D721Med (cell line): ENCODE measurements around the gene PLCZ1.
"Not testable (repeated sequence)": the region's sequence is repeated elsewhere in the genome, so short reads cannot be mapped to it uniquely, and the experiment has no call there.

Source experiments
- DNase-seq: peaks from one replicate; pipeline ENCODE4 v3.0.0; 2011; ENCODE audit warnings: low spot score; ENCODE audit not compliant: insufficient read length
- FAIRE-seq: peaks from 2 replicates; lab custom pipeline; 2011; peaks lifted over from hg19 to GRCh38; lab: Jason Lieb, UNC
- TF ChIP-seq, protein P1 (sequence below): IDR thresholded peaks from 2 replicates; pipeline ENCODE4 v1.5.1; 2012; ENCODE audit warnings: mild to moderate bottlenecking, control low read depth; ENCODE audit not compliant: insufficient read depth; ENCODE audit errors: missing control alignments

Gene PLCZ1, protein sequence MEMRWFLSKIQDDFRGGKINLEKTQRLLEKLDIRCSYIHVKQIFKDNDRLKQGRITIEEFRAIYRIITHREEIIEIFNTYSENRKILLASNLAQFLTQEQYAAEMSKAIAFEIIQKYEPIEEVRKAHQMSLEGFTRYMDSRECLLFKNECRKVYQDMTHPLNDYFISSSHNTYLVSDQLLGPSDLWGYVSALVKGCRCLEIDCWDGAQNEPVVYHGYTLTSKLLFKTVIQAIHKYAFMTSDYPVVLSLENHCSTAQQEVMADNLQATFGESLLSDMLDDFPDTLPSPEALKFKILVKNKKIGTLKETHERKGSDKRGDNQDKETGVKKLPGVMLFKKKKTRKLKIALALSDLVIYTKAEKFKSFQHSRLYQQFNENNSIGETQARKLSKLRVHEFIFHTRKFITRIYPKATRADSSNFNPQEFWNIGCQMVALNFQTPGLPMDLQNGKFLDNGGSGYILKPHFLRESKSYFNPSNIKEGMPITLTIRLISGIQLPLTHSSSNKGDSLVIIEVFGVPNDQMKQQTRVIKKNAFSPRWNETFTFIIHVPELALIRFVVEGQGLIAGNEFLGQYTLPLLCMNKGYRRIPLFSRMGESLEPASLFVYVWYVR

DNA sequence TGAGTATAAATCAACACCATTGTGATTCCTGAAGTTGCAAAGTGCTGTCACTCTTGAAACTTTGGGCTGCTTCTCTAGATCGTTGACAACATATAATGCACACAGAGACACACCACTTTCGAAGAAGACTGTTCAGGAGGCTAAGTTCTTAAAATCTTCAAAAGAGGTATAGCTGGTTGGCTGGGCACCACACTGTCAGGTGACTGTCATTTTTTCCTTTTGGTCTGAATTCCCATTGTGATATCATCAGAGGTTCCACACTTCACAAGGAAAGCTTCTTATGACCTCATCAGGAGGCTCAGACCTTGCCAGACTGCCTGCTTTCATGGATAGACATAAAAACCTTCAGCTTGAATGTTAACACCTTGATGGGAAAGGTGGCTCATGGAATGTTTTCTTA lies at the start of gene PLCZ1, which contains the start of gene CAPZA3:
TSS of gene PLCZ1 (minus strand) at position 194 of the 400 bp plus-strand sequence. CDS start 641 bp downstream, outside the sequence.
TSS of gene CAPZA3 (plus strand) at position 301 of the 400 bp plus-strand sequence. CDS start 150 bp downstream, outside the sequence.
- DNase-seq (no peak), FAIRE-seq (no peak)
- TF ChIP-seq, protein P1, sequence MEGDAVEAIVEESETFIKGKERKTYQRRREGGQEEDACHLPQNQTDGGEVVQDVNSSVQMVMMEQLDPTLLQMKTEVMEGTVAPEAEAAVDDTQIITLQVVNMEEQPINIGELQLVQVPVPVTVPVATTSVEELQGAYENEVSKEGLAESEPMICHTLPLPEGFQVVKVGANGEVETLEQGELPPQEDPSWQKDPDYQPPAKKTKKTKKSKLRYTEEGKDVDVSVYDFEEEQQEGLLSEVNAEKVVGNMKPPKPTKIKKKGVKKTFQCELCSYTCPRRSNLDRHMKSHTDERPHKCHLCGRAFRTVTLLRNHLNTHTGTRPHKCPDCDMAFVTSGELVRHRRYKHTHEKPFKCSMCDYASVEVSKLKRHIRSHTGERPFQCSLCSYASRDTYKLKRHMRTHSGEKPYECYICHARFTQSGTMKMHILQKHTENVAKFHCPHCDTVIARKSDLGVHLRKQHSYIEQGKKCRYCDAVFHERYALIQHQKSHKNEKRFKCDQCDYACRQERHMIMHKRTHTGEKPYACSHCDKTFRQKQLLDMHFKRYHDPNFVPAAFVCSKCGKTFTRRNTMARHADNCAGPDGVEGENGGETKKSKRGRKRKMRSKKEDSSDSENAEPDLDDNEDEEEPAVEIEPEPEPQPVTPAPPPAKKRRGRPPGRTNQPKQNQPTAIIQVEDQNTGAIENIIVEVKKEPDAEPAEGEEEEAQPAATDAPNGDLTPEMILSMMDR, result no peak

DNA sequence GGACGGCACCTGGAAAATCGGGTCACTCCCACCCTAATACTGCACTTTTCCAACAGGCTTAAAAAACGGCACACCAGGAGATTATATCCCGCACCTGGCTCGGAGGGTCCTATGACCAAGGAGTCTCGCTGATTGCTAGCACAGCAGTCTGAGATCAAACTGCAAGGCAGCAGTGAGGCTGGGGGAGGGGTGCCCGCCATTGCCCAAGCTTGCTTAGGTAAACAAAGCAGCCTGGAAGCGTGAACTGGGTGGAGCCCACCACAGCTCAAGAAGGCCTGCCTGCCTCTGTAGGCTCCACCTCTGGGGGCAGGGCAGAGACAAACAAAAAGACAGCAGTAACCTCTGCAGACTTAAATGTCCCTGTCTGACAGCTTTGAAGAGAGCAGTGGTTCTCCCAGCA lies 47.7 kb upstream of the PLCZ1 start:
- not testable (repeated sequence) for FAIRE-seq, DNase-seq

DNA sequence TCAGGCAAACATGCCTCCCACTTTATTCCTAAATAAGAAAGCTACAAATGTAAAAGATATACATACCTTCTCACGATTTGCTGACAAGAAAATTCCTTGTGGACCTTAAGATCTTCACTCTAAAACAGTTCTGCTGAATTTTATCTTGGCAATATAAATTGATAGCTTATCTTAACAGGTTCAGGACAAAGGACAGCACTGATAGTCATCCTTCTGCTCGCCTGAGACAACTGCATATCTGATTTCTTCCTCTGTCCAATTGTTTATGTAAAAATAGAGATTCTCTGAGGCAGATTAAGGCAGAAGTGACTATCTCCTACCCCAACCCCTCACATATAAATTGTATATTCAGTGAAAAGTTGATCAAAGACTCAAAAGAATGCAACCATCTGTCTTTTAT lies 45.0 kb upstream of the PLCZ1 start:
- DNase-seq (no peak), FAIRE-seq (no peak)
- TF ChIP-seq, protein P1, result no peak

DNA sequence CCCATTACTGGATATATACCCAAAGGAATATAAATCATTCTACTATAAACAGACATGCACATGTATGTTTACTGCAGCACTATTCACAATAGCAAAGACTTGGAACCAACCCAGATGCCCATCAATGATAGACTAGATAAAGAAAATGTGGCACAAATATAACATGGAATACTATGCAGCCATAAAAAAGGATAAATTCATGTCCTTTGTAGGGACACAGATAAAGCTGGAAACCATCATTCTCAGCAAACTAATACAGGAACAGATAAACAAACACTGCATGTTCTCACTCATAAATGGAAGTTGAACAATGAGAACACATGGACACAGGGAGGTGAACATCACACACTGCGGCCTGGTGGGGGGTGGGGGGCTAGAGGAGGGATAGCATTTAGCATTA lies 28.7 kb upstream of the PLCZ1 start:
- FAIRE-seq, DNase-seq: not testable (repeated sequence)

DNA sequence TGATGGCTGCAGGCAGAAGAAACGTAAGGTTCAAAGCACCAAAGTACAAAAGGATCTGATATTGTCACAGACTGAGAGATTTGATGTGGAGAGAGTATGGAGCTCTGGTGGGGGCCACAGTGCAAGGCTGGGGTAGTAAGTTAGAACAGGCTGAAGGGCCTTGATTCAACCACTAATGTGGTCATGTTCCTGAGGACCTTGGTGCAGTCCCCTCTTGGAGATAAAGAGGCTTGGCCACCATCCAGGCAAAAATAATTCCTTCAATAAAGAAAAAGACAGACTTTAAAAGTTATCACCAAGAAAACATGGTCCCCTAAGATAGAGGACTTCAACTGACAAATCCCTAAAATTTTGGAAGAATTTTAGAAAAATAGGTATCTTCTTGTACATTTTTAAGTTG lies 17.5 kb upstream of the PLCZ1 start:
- TF ChIP-seq, protein P1, result no peak
- FAIRE-seq (no peak), DNase-seq (no peak)

DNA sequence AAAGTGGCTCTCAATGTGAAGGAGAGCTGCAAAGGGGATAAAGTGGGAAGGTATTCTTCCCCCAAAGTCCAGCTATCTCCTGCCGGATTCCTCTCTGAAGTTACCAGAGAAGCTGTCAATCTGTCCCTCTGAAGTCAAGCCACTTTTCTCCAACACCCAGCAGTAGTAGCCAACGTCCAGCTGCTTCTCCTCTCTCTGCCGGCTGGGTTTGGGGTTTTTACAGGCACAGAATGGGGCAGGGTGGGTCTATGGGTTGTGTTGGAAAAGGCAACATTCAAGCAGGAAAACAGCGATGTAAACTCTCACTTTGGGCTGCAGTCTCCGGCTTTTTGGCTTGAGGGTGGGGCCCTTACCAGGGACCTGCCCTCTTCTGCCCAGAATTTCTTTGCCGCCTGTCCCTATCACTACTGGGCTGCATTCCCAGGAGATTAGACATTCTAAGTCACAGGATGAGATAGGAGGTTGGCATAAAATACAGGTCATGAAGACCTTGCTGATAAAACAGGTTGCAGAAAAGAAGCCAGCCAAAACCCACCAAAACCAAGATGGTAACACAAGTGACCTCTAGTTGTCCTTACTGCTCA lies 16.4 kb upstream of the PLCZ1 start:
- no peak for DNase-seq
- FAIRE-seq, result no peak
- TF ChIP-seq, protein P1, result no peak

DNA sequence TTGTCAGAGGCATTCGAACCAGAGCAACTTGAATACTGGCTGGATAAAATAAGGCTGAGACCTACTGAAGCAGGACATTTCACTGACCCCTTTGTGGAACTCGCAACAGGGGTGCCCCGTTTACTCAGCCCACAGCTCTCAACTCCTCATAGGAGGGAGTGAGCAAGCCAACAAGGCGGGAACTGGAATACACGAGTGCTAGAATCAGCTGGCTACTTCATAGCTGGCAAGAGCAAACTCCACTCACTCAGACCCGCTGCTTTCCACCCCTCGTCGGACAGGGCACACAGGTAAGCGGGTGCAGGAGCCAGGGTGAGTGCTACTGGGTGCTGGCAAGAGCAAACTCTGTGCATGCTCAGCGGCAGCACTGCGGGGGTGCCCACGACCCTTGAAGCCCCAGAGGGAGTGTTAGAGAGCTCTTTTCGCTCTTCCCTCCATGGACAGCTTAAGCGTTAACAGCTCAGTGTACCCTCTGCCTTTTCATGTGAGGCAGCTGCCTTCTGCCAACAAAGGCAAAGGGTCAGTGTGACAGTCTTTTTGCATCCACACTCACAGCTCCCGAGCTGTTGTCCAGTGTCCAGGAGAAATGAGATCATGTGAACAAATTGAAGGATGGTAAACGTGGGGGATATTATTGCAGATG lies 15.8 kb upstream of the PLCZ1 start:
- FAIRE-seq (no peak), DNase-seq (no peak)
- TF ChIP-seq, protein P1, result no peak
